ENCODE data around the gene AOPEP. TPM values are rescaled to one million over a fixed set of nuclear protein-coding genes. Genes with fewer than 3 reads are reported as not detected.

AOPEP gene
- total and polyA plus RNA-seq, 2 of the 13 experiments (the other 11 are each of a cell fraction or from before 2014, with no cell fraction given) = 22.2 to 41.6 TPM

GRCh38 chr9:94946256-94946655 is 219.8 kb downstream of the AOPEP start (continued):
- no peak for TF ChIP-seq ZNF224 (CRISPR knock-in tag; IDR thresholded peaks at IDR 0.05)

GRCh38 chr9:94948567-94949235 is 222.2 kb downstream of the AOPEP start:
- WGBS (ENCODE audit: low lambda C conversion rate) = 99% methylated on average over 5 of the region's 5 CpGs
- H3K4me1 ChIP-seq (ENCODE audit: insufficient read depth, low read length) = peaks cover 55% of the 10 kb centered on the region
- CTCF ChIA-PET (ENCODE audit: low intra/inter-chr PET ratio, low total read pairs) = no interaction called here

More at GRCh38 chr9:94948567-94949235, 222.2 kb downstream of the AOPEP start:
- H2AFZ ChIP-seq (ENCODE audit: low read length) = no peak overlapping the region
- H3K9me3 ChIP-seq (ENCODE audit: low read length) = no peaks in the 10 kb centered on the region
- no peak overlapping the region for H3K4me3 ChIP-seq (replicated peaks in 1 of 3; ENCODE audit: insufficient read depth in 1 of 3, low read depth in 2 of 3, low read length in 3 of 3)
- H3K36me3 ChIP-seq (replicated peaks in 1 of 2; ENCODE audit: control insufficient read depth in 1 of 2, insufficient read depth in 2 of 2, low read length in 2 of 2) = no peaks in the 10 kb centered on the region; a peak in 1 of 5 replicates
- H4K20me1 ChIP-seq (ENCODE audit: insufficient read depth, low read length) = no peaks in the 10 kb centered on the region
- H3K4me2 ChIP-seq (ENCODE audit: low read depth, low read length) = no peak overlapping the region
- H3K9ac ChIP-seq (ENCODE audit: insufficient read depth, low read depth, low read length) = no peak overlapping the region
- no peak overlapping the region for H3K27ac ChIP-seq (ENCODE audit: extremely low read length, insufficient read depth, low read length)
- no peaks in the 10 kb centered on the region for H3K27me3 ChIP-seq (ENCODE audit: control insufficient read depth in 1 of 2, insufficient read depth in 2 of 2, low read length in 2 of 2)
- no TSS peak for BruUV-seq (replicated peaks)
- ATAC-seq (no peak), FAIRE-seq (no peak), DNase-seq (ENCODE audit: low spot score) (no peak)
- intact Hi-C loops (cut with micrococcal nuclease; ENCODE audit: unreplicated experiment) (no loop called here), in situ Hi-C loops (cut with HindIII; ENCODE audit: extremely low pct_ligation_motif_present, low pct_unique_long_range_greater_than_20kb) (no loop called here)
- TF ChIP-seq THYN1 (CRISPR knock-in tag; IDR thresholded peaks at IDR 0.05; ENCODE audit: borderline replicate concordance, low read depth) = no peak
- no peak for TF ChIP-seq ZNF407 (CRISPR knock-in tag; IDR thresholded peaks at IDR 0.05; ENCODE audit: not compliant biosample characterization)
- no peak for TF ChIP-seq POLR2AphosphoS2 (IDR thresholded peaks at IDR 0.05; ENCODE audit: low read depth, low read length)
- no peak for TF ChIP-seq SIX1 (CRISPR knock-in tag; IDR thresholded peaks at IDR 0.05; ENCODE audit: borderline replicate concordance)
- TF ChIP-seq ZNF775 (CRISPR knock-in tag; IDR thresholded peaks at IDR 0.05; ENCODE audit: borderline replicate concordance) = no peak
- POLR2A ChIA-PET = no interaction called here
- H3K79me2 ChIP-seq (ENCODE audit: insufficient read depth, low read length) = no peaks in the 10 kb centered on the region
